Stomach (tissue), 9 donors: ENCODE data around the gene RBBP9. TPM values are rescaled to one million over a fixed set of nuclear protein-coding genes. Genes with fewer than 3 reads are reported as not detected.

Source experiments
- DNase-seq, 2 donors: peaks; one replicate each; pipeline versions ENCODE4 v3.0.0 to v3.0.0-alpha.2; 2013 to 2019
- H3K27ac ChIP-seq, 5 donors: fragments of 200-600 bp in 4 of 5; sonication (generic) in 4 of 5; one replicate each; pipeline ENCODE4 v1.5.1; 2013 to 2019; ENCODE audit warnings: mild to moderate bottlenecking in 1 of 5, moderate library complexity in 1 of 5
- H3K27me3 ChIP-seq, 3 donors: fragments of 200-600 bp; sonication (generic); one replicate each; pipeline ENCODE4 v1.5.1; 2017 to 2019; ENCODE audit warnings: mixed run types in 1 of 3
- H3K36me3 ChIP-seq, 4 donors: fragments of 200-600 bp; sonication (generic); 1 replicate in 3 of 4; 2 replicates in 1 of 4; pipeline ENCODE4 v1.5.1; 2016 to 2019
- H3K4me1 ChIP-seq, 4 donors: fragments of 200-600 bp; sonication (generic); one replicate each; pipeline ENCODE4 v1.5.1; 2016 to 2019
- H3K4me3 ChIP-seq, 4 donors: fragments of 200-600 bp; sonication (generic) in 3 of 4; one replicate each; pipeline ENCODE4 v1.5.1; 2016 to 2019; ENCODE audit warnings: mild to moderate bottlenecking in 1 of 4
- H3K9me3 ChIP-seq, 4 donors: fragments of 200-600 bp; sonication (generic); one replicate each; pipeline ENCODE4 v1.5.1; 2016 to 2019
- EP300 ChIP-seq: sonication (generic); formaldehyde crosslinking; IDR thresholded peaks from one replicate; pipeline ENCODE4 v1.6.1; 2017; ENCODE audit warnings: antibody characterized with exemption
- POLR2A ChIP-seq, 4 donors: fragments of 450-650 bp; IDR thresholded peaks; one replicate each; pipeline ENCODE4 v1.6.1; 2016; ENCODE audit warnings: antibody characterized with exemption in 4 of 4, control low read depth in 2 of 4, mild to moderate bottlenecking in 1 of 4, moderate library complexity in 1 of 4
- POLR2AphosphoS5 ChIP-seq, 3 donors: sonication (generic); formaldehyde crosslinking; IDR thresholded peaks; one replicate each; pipeline ENCODE4 v1.6.1; 2016; ENCODE audit warnings: antibody characterized with exemption in 3 of 3
- WGBS, 5 donors: extraction: QIAGEN DNeasy Blood & Tissue Kit in 3 of 5; methylation state at CpG; one replicate each; pipeline versions ENCODE4 v1.1.5 to v1.1.7; 2013 to 2018; 5-methylcytosine and 5-hydroxymethylcytosine counted together
- intact Hi-C: fragments of 100-400 bp; cut with DNase I; formaldehyde crosslinking; loops from one replicate; pipeline ENCODE4 v1.15.1; 2023; ENCODE audit warnings: low total_unique reads
- polyA plus RNA-seq, 3 donors: library from polyadenylated mRNA; stranded (reverse); fragments of 200-250 nt; gene quantifications; one replicate each; pipeline ENCODE4 v1.2.3, GENCODE V29; 2013
- total RNA-seq, 5 donors: library from RNA; depleted of rRNA; stranded (reverse); fragments of >200 nt; gene quantifications; one replicate each; pipeline versions ENCODE4 v1.1.0 to v1.2.3, GENCODE V29; 2014 to 2016
- TF ChIP-seq, protein P1 (sequence below), 7 experiments: fragments of 450-650 bp in 4 of 7; fragments of 200-600 bp in 3 of 7; sonication (generic) in 3 of 7; IDR thresholded peaks; one replicate each; pipeline ENCODE4 v1.5.1; 2016 to 2019; ENCODE audit warnings: antibody characterized with exemption in 7 of 7, control low read depth in 2 of 7, mild to moderate bottlenecking in 1 of 7
- donor health status: healthy with polysubstance abuse.
- donor health status: Bipolar disorder and iron deficiency.
- donor health status: healthy.

The RBBP9 gene
- total and polyA plus RNA-seq, 8 donors = 0.58 to 20.7 (median 5.0) TPM

DNA sequence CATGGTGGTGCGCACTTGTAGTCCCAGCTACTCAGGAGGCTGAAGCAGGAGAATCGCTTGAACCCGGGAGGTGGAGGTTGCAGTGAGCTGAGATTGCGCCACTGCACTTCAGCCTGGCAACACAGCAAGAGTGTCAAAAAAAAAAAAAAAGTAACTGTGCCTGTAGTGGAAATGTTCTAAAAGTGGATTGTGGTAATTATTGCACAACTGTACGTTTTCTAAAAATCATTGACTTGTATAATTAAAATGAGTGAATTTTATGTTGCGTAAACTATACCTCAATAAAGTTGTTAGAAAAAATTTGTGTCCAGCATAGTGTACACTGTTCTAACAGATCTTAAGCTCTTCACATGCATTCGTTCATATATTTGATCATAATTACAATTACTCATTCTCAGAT lies 16.2 kb upstream of the RBBP9 start:
- H3K36me3 ChIP-seq = peaks cover 27 to 86% (median 76%) of the 10 kb centered on the region in 4 donors

DNA sequence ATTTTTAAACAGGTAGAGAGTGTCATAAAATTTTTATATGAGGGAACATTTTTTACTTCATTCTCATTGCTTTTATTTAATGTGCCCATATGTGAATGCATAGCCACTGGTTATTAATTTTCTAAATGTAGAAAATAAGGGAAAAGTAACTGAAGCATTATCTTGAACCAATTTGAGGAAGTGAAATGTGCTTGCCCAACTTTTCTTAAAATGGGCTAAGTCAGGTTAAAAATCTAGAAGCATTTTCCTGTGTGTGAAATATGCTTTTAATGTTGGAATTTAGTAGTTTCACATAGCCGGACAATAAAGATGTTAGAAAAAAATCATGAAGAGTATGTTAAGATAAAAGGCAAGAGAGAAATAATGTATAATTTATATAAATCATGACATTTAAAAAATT lies 14.5 kb upstream of the RBBP9 start:
- peaks cover 19 to 72% (median 63%) of the 10 kb centered on the region in 4 donors for H3K36me3 ChIP-seq
- no peaks in the 10 kb centered on the region for H3K9me3 ChIP-seq
- intact Hi-C loops = no loop called here
- DNase-seq = no peak
- H3K27ac ChIP-seq = no peak overlapping the region
- H3K4me1 ChIP-seq = peaks cover 0 to 59% (median 30%) of the 10 kb centered on the region in 4 donors
- WGBS, 5 donors = 86 to 94% (median 90%) methylated on average over 1 of the region's 1 CpG
- TF ChIP-seq POLR2AphosphoS5 (IDR thresholded peaks at IDR 0.05) (no peak), EP300 (no peak), POLR2A (IDR thresholded peaks at IDR 0.05) (no peak)
- TF ChIP-seq, protein P1, sequence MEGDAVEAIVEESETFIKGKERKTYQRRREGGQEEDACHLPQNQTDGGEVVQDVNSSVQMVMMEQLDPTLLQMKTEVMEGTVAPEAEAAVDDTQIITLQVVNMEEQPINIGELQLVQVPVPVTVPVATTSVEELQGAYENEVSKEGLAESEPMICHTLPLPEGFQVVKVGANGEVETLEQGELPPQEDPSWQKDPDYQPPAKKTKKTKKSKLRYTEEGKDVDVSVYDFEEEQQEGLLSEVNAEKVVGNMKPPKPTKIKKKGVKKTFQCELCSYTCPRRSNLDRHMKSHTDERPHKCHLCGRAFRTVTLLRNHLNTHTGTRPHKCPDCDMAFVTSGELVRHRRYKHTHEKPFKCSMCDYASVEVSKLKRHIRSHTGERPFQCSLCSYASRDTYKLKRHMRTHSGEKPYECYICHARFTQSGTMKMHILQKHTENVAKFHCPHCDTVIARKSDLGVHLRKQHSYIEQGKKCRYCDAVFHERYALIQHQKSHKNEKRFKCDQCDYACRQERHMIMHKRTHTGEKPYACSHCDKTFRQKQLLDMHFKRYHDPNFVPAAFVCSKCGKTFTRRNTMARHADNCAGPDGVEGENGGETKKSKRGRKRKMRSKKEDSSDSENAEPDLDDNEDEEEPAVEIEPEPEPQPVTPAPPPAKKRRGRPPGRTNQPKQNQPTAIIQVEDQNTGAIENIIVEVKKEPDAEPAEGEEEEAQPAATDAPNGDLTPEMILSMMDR (IDR thresholded peaks at IDR 0.05) = no peak
- H3K4me3 ChIP-seq = no peak overlapping the region
- H3K27me3 ChIP-seq = no peaks in the 10 kb centered on the region

More for the DNA sequence above, 16.2 kb upstream of the RBBP9 start:
- intact Hi-C loops = no loop called here
- no peaks in the 10 kb centered on the region for H3K9me3 ChIP-seq
- no peak overlapping the region for H3K27ac ChIP-seq
- DNase-seq = no peak
- H3K27me3 ChIP-seq = no peaks in the 10 kb centered on the region
- H3K4me1 ChIP-seq = peaks cover 0 to 51% (median 23%) of the 10 kb centered on the region in 4 donors
- no peak for TF ChIP-seq EP300
- no peak for TF ChIP-seq POLR2A (IDR thresholded peaks at IDR 0.05)
- TF ChIP-seq POLR2AphosphoS5 (IDR thresholded peaks at IDR 0.05) = no peak
- TF ChIP-seq, protein P1 (IDR thresholded peaks at IDR 0.05) = no peak
- no peak overlapping the region for H3K4me3 ChIP-seq
- 89 to 94% (median 91%) methylated on average over 7 of the region's 7 CpGs for WGBS, 5 donors

DNA sequence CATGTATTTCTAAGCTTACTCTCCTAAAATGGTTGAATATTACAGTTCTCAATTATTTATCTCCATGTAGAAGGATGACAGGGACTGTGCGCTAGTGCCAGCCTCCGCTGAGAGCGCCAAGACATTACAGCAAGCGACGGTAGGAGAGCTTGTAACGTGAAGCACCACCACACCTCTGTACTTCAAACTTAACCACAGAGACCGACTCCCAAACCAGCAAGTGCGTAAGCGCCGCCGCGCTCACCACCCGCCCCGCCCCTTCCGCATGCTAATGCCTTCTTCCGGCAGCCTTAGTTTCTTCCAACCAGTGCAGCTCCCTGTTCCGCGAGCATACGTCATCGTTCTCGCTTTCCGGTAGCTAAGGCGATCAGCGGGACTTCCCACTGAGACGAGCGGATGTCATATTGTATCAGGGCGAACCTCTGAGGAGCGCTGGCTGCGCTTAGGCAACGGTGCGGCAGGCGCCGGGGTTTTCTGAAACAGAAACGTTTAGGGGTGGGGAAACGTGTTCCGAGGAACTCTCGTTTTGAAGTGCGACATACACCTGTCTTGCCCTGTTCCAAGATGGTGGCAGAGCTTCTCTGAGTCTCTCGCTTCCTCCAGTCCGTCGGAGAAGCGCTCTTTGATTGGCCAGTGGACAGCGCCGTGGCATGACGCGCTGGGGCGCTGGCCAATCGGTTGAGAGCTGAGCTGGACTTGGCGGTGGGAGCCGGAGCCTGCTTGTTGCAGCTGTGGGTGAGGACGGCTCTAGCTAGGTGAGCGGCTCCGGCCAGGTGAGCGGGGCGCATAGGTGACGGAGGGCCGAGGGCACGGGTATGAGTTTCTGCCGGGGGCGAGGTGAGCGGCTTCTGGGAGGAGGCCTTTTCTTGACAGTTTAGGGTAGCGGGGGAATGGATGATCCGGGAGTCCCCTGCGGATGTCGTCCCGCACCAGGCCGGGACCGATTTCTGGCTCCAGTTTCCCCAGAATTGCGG lies 10.5 kb upstream of the RBBP9 start, which contains the start of gene SEC23B:
Gene SEC23B (plus strand): TSS at position 723 of the 974 bp plus-strand sequence. CDS start 2,896 bp downstream, outside the sequence.
- Histone ChIP-seq H3K27me3 (peaks cover 0 to 9% (median 0%) of the 10 kb centered on the region in 3 donors), H3K9me3 (no peaks in the 10 kb centered on the region), H3K27ac (peak within 1 kb of the TSS; percentile 97 to 99 (median 98)), H3K4me1 (peaks cover 0 to 51% (median 31%) of the 10 kb centered on the region in 4 donors), H3K4me3 (peak within 1 kb of the TSS; percentile 80 to 87 (median 86)), H3K36me3 (peaks cover 5 to 31% (median 24%) of the 10 kb centered on the region in 4 donors)
- 0 to 2% (median 0%) methylated on average over 52 to 69 of the region's 69 CpGs for WGBS, 5 donors
- peak; percentile 79 to 96 (median 95) for TF ChIP-seq POLR2AphosphoS5 (IDR thresholded peaks at IDR 0.05)
- TF ChIP-seq POLR2A (IDR thresholded peaks at IDR 0.05) = peak in 2 of 4 donors; percentile 58 to 82
- TF ChIP-seq, protein P1 (IDR thresholded peaks at IDR 0.05) = no peak
- DNase-seq = peak; percentile 99
- intact Hi-C loops = no loop called here

DNA sequence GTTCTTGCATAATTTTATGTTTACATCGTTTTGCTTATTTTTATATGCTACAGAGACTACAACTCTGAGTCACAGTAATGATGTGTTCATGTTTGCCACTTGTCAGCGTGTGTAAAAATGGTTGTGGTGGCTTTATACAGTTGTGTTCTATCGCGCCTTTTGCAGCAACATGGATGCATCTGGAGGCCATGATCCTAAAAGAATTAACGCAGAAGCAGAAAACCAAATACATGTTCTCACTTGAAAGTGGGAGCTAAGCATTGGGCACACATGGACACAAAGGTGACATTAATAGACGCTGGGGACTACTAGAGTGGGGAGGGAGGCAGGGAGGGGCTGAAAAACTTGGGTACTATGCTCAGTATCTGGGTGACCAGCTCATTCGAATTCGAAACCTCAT lies 9.7 kb upstream of the RBBP9 start:
- H3K9me3 ChIP-seq = no peaks in the 10 kb centered on the region
- peak overlapping the region; percentile 80 to 87 (median 86) for H3K4me3 ChIP-seq
- no peak for TF ChIP-seq POLR2A (IDR thresholded peaks at IDR 0.05)
- TF ChIP-seq EP300 = no peak
- TF ChIP-seq, protein P1 (IDR thresholded peaks at IDR 0.05) = no peak
- no peak for TF ChIP-seq POLR2AphosphoS5 (IDR thresholded peaks at IDR 0.05)
- 56 to 65% (median 61%) methylated on average over 8 of the region's 8 CpGs for WGBS, 5 donors
- DNase-seq = peak in 1 of 2 donors; percentile 40
- peaks cover 0 to 9% (median 0%) of the 10 kb centered on the region in 3 donors for H3K27me3 ChIP-seq
- H3K27ac ChIP-seq = peak overlapping the region; percentile 97 to 99 (median 98)
- intact Hi-C loops = no loop called here
- peaks cover 0 to 44% (median 31%) of the 10 kb centered on the region in 4 donors for H3K4me1 ChIP-seq
- peaks cover 5 to 24% (median 17%) of the 10 kb centered on the region in 4 donors for H3K36me3 ChIP-seq
